Activated CD8-positive, alpha-beta memory T cell treated with anti-CD3 and anti-CD28 coated beads for 4 hours (primary cell): Measurements from ENCODE around the gene MRPS35.
A peak's percentile ranks its signal among the peaks of the same experiment; 100 is the strongest.

Experiments
- DNase-seq, 2 donors: peaks; one replicate each; pipeline ENCODE4 v3.0.0-alpha.2; 2020; ENCODE audit warnings: low read depth in 2 of 2

The MRPS35 gene

GRCh38 chr12:27772328-27773049 lies 61.9 kb downstream of the MRPS35 start:
- no peak for DNase-seq

DNA sequence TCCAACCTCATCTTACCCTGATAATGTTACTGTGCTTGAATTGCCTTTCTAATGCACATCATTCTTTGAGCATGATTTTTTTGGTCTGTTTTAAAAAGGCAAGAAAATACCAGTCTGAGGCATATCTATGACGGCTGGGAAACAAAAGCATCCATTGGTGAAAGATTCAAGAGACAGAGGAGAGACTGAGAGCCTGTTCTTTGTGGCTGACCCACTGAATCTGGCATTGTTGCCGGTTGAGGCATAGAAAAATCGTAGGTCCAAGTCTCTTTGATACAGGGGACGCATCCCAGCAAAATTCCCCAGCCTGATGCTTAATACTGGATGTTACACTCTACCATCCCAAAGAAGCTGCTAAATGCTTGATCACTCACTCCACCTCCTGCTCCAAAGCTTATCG lies 66.5 kb downstream of the MRPS35 start:
- no peak for DNase-seq

GRCh38 chr12:27778206-27778605 lies 67.6 kb downstream of the MRPS35 start:
- no peak for DNase-seq

DNA sequence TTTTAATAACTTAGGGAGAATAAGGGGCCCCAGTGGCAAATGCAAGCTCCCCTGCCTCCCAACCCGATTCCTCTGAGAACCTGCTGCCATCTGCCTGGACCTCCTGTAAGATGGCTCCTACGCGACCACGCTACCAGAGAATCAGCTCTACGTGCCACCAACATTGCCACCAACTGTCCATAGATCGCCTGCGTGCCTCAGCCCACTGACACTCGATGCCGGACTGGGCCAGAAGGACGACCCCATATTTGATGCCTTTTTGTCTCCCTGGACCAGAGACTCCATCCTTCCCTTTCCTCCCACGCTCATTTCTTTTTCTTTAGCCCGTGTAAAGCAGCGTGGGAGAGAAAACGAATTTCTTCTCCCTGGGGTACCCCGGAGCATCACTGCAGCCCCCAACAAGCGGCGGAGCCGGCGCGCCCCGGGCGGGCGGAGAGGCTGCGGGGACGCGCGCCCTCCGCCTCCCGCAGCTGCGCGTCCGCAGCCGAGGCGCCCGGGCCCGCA lies 68.8 kb downstream of the MRPS35 start:
- DNase-seq: no peak

GRCh38 chr12:27779920-27780611 lies 69.4 kb downstream of the MRPS35 start, which contains the start of the genes KLHL42 and MANSC4:
Gene KLHL42, plus strand, starts transcription at chr12:27780233. Its CDS starts 98 bp downstream, at chr12:27780331.
Gene MANSC4, minus strand, starts transcription at chr12:27780236. Its CDS starts 8,960 bp downstream, at chr12:27771276.
- DNase-seq: peak; percentile 25 to 35

DNA sequence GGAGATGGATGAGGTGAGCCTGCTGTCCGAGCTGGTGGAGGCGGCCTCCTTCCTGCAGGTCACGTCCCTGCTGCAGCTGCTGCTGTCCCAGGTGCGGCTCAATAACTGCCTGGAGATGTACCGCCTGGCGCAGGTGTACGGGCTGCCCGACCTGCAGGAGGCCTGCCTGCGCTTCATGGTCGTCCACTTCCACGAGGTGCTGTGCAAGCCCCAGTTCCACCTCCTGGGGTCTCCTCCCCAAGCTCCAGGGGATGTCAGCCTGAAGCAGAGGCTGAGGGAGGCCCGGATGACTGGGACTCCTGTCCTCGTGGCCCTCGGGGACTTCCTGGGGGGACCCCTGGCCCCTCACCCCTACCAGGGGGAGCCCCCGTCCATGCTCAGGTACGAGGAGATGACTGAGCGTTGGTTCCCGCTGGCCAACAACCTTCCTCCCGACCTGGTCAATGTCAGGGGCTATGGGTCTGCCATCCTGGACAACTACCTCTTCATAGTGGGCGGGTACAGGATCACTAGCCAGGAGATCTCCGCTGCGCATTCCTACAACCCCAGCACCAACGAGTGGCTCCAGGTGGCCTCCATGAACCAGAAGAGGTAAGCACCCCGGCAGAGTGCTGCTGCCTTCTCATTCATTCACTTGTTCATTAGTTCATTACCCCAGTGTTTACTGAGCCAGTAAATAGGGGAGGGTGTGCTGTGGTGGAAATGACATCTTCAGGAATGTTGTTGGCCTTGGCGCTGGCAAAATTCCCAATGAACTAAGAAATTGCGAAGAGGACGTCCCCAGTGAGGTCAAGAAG lies 70.2 kb downstream of the MRPS35 start:
- DNase-seq: no peak

- no peak for DNase-seq
These were observed 71.0 kb downstream of the MRPS35 start for GRCh38 chr12:27781680-27782079.

DNA sequence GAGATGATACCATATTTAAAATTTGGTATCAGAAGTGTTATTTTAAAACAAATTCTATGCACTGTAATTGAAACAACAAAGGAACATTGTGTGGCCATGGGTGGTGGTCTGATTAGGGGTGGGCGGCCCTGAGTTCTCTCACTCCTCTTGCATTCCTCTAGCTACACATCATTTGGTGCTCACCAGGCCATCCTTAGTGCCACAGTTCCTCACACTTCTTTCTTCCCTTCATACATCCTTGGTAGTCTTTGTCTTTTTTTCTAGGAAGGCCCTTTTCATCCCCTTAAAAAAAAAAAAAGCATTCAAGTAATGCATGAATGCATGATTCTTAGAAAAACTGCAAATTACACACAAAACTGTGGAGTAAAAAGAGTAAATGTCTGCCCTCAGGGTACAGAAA lies 71.8 kb downstream of the MRPS35 start:
- DNase-seq: no peak

DNA sequence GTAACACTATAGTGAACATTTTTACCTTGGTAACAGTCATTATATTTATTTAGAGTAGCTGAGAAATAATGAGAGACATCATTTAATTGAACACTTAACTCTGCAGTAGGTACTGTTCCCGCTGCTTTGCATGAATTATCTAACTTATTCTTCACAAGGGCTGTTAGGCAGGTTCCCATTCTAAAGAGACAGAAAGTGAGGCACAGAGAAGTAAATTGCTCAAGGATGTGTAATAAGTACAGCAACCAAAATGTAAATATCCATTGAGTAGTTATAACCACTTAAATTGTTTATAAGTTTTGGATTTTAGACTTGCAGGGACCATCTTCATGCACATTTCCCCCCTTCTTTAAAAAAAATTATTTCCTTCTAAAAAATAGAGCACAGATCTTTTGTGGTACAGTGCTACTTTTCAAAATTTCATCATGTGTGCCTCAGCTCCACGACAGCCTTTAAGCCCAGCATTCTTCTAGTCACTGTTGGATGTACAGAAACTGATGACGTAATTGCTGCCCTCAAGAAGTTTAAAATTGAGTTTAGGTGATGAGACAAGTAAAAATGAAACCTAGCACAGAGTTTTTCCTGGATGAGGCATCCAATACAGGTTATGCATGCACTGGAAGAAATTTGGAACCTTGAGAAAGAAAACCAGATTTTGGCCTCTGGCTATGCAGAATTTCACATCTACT lies 75.4 kb downstream of the MRPS35 start:
- no peak for DNase-seq

DNA sequence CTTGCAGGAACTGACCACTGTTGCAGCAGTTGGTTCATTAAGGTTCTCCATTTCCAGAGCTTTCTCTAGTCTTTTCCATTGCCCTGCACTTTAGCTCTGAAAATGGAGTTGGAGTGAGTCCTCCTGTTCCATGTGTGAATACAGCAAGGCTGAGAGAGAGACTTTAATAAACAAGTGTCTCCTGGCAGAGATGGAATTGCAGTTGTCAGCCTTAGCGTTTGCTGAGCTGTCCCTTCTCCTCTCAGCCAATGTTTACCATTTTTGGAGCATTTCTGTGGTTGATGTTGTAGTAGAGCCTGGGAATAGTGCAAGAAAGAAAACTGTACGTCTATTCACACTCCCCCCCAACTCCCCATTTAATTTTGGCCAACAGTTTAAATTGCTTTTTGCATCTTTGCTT lies 76.9 kb downstream of the MRPS35 start:
- no peak for DNase-seq

GRCh38 chr12:27790179-27790578 lies 79.5 kb downstream of the MRPS35 start:
- no peak for DNase-seq

- DNase-seq: no peak
These were observed 84.4 kb downstream of the MRPS35 start for GRCh38 chr12:27794818-27795584.

DNA sequence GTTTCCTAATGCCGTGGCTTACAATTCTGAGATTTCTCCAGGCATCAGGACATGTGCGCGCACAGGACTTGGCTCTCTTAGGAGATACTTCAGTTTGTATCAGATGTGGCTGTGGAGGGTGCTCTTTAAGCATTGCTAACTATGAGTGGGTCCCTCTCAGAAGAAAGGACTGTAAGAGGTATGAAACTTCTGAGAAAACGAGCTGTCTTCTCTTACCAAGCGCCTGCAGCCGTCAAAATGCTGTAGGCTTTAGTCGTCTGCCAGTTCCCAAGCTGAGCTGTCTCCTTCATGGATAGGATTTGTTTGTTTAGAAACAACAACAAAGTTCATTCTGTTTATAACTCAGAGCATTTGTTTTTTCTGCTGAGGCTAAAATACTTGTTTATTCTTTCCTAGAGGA lies 85.5 kb downstream of the MRPS35 start:
- DNase-seq: no peak

DNA sequence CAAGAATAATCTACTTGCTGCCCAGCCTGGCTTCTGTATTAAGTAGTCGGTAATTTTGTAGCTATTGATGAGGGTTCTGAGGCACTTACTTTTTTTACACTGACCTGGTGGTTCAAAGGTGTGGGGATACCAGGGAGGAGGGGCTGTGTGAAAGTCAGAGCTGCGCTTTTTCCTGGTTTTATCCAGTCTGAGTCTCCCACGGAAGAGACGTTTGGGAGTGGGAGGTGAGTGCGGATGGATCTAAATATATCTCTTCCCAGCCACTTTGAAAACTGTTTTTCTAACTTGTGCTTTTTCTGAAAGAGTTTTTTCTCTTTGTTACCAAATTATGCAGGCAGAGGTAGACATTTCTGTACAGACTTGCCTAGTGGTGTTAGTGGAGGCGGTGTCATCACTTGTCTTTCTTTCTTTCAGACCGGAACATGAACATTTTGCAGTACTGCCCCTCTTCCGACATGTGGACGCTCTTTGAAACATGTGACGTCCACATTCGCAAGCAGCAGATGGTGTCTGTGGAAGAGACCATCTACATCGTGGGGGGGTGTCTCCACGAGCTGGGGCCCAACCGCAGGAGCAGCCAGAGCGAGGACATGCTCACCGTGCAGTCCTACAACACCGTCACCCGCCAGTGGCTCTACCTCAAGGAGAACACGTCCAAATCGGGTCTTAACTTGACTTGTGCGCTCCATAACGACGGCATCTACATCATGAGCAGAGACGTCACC lies 86.8 kb downstream of the MRPS35 start:
- DNase-seq: no peak

GRCh38 chr12:27800819-27801218 lies 90.2 kb downstream of the MRPS35 start:
- no peak for DNase-seq

GRCh38 chr12:27801630-27802029 lies 91.0 kb downstream of the MRPS35 start:
- DNase-seq: no peak

DNA sequence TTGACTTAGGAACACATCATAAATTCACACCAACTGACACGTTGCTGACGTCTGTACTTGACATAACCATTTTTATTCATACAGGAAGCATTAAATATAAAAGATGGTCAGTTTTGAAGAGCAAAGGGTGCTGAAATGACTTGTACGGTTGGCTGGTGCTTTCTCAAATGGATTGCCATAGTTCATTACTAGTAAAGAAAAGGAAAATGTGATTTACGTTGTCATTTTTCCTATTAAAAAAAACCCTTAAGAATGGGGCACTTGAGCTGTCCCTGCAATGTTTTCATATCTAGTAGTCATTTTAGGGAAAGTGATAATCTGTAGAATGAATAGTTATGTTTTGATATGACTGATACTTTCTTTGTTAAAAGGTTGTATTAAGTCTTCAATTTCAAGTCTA lies 91.9 kb downstream of the MRPS35 start:
- DNase-seq: no peak

GRCh38 chr12:27802936-27803335 lies 92.3 kb downstream of the MRPS35 start:
- DNase-seq: no peak

- DNase-seq: no peak
These were observed 94.6 kb downstream of the MRPS35 start for GRCh38 chr12:27805238-27805637.
